A549 treated with Hydrocortisone at 1 μM for 4 hours (cell line): ENCODE data around the gene FAM174C. TPM values are rescaled to one million over a fixed set of nuclear protein-coding genes. Genes with fewer than 3 reads are reported as not detected.

Experiments used
- total RNA-seq: library from RNA; stranded (reverse); fragments of 200-300 nt; extraction: Qiagen RNA extraction; gene quantifications from 5 replicates; pipeline ENCODE4 v1.2.3, GENCODE V29; 2022

Gene FAM174C
- 44.2 to 95.1 TPM (median 77.5 TPM) in 5 replicates for total RNA-seq

GRCh38 chr19:1275260-1275975, at the start of gene FAM174C:
FAM174C (plus strand) TSS chr19:1275530; CDS start chr19:1275550, 20 bp downstream.

GRCh38 chr19:1237754-1238368, 37.5 kb upstream of the FAM174C start, which contains the start of gene CBARP:
CBARP (minus strand) TSS chr19:1238005; CDS start chr19:1236100, 1,905 bp downstream.

DNA sequence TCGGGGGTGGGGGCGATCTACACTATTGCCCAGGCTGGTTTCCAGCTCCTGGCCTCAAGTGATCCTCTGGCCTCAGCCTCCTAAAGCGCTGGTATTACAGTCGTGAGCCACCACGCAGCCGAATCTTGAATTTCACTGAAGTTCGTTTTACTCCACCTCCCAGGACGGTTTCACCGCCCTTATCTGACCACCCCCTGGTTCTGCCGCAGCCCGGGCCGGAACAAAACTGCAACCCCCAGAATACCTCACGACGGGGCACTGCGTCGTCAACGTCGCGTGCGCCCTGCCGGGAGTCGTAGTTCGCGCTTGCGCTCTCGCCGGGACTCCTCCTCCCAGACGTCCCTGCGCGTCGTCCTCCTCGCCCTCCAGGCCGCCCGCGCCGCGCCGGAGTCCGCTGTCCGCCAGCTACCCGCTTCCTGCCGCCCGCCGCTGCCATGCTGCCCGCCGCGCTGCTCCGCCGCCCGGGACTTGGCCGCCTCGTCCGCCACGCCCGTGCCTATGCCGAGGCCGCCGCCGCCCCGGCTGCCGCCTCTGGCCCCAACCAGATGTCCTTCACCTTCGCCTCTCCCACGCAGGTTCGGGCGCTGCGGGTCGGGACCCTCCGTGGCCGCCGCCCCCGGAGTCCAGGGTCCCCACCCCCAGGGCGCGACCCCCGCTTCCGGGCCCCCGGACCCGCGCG, 33.8 kb upstream of the FAM174C start, which contains the start of gene ATP5F1D:
Gene ATP5F1D, plus strand, starts transcription at position 335 of the 679 bp plus-strand sequence. Its CDS starts 100 bp downstream, at position 435.

DNA sequence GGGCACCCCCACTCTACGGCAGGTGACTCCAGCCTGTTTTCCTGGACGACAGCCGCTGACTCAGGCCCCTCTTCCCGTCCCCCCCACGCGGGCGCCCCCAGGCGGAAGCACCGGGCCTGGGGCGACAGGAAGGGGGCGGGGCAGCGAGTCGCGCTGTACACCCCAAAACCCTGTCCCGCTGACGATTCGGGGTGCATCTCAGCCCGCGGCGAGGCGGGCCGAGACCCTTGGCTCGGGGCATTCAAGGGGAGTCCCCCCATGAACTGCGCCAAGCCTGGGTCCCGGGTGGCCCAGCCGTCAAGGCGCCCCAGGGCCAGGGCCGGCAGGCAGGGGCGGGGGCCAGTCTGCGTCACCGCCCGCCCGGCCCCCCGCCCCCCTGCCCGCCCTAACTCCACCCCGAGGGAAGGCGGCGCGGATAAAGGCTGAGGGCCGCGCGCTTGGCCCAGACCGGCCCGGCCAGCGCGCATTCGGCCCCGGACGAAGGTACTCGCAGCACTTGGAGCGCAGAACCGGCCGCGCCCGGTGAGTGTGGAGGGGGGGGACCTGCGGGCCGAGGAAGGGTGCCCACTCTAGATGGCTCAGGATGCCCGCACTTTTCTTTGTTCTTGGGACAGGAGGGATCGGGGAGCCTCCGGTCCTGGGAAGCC, 27.1 kb upstream of the FAM174C start, which contains the start of gene MIDN:
Gene MIDN, plus strand, starts transcription at position 445 of the 647 bp plus-strand sequence. CDS start 1,714 bp downstream, outside the sequence.

DNA sequence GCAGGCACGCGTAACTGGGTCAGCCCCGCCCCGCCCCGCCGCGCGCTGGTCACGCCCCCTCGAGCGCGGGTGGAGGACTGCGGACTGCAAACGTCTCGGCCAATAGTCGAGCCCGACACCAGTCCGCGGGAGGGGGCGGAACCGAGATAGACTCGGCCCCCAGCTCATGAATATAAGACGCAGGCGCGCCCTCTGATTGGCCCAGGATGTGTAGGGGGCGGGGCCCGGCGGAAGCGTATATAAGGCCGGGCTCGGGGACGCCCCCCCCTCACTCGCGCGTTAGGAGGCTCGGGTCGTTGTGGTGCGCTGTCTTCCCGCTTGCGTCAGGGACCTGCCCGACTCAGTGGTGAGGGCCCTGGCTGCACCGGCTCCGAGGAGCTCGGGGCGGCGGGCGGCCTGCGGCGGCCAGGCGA, 6.3 kb upstream of the FAM174C start, which contains the start of gene CIRBP:
Gene CIRBP, plus strand, starts transcription at position 268 of the 413 bp plus-strand sequence. CDS start 1,602 bp downstream, outside the sequence.

GRCh38 chr19:1285737-1286360, 10.5 kb downstream of the FAM174C start, which contains the start of gene EFNA2:
EFNA2 (plus strand) TSS chr19:1285873; CDS start chr19:1286169, 296 bp downstream.

Other genes with a start within 250 kb of the FAM174C start
- gene CNN2, start 248.9 kb upstream of the FAM174C start, total RNA-seq: 70.3 to 98.3 TPM (median 87.8 TPM) in 5 replicates
- gene ABCA7, start 235.4 kb upstream of the FAM174C start, total RNA-seq: 12.7 to 19.5 TPM (median 15.0 TPM) in 5 replicates
- gene ARHGAP45, start 208.4 kb upstream of the FAM174C start, total RNA-seq: 3.2 to 4.9 TPM (median 4.7 TPM) in 5 replicates
- gene POLR2E, start 180.2 kb upstream of the FAM174C start, total RNA-seq: 189 to 252 TPM (median 230 TPM) in 5 replicates
- gene GPX4, start 171.5 kb upstream of the FAM174C start, total RNA-seq: 385 to 499 TPM (median 481 TPM) in 5 replicates
- 28.6 to 34.8 TPM (median 32.0 TPM) in 5 replicates for gene SBNO2, start 101.3 kb upstream of the FAM174C start, total RNA-seq
- gene STK11, start 69.8 kb upstream of the FAM174C start, total RNA-seq: 34.1 to 37.9 TPM (median 35.8 TPM) in 5 replicates
- 2.9 to 4.1 TPM (median 4.0 TPM) in 5 replicates for gene CBARP, start 37.5 kb upstream of the FAM174C start, total RNA-seq
- 73.6 to 182 TPM (median 168 TPM) in 5 replicates for gene ATP5F1D, start 33.8 kb upstream of the FAM174C start, total RNA-seq
- 48.0 to 55.8 TPM (median 51.1 TPM) in 5 replicates for gene MIDN, start 26.9 kb upstream of the FAM174C start, total RNA-seq
- gene CIRBP, start 6.2 kb upstream of the FAM174C start, total RNA-seq: 90.9 to 225 TPM (median 100 TPM) in 5 replicates
- gene EFNA2, start 10.3 kb downstream of the FAM174C start, total RNA-seq: 1.0 to 2.3 TPM (median 2.0 TPM) in 5 replicates
- gene NDUFS7, start 108.4 kb downstream of the FAM174C start, total RNA-seq: 67.0 to 76.3 TPM (median 74.3 TPM) in 5 replicates
- gene GAMT, start 126.0 kb downstream of the FAM174C start, total RNA-seq: 26.9 to 45.6 TPM (median 41.2 TPM) in 5 replicates
- gene DAZAP1, start 132.1 kb downstream of the FAM174C start, total RNA-seq: 81.0 to 103 TPM (median 96.2 TPM) in 5 replicates
- 1,250 to 2,075 TPM (median 1,916 TPM) in 5 replicates for gene RPS15, start 162.9 kb downstream of the FAM174C start, total RNA-seq
- 0.78 to 2.5 TPM (median 1.7 TPM) in 5 replicates for gene APC2, start 174.6 kb downstream of the FAM174C start, total RNA-seq
- gene C19orf25, start 203.7 kb downstream of the FAM174C start, total RNA-seq: 10.4 to 18.8 TPM (median 16.6 TPM) in 5 replicates
- 0.64 to 1.0 TPM (median 0.85 TPM) in 5 replicates for gene PCSK4, start 214.8 kb downstream of the FAM174C start, total RNA-seq
- 3.9 to 6.6 TPM (median 4.9 TPM) in 5 replicates for gene REEP6, start 215.7 kb downstream of the FAM174C start, total RNA-seq
- 3.4 to 4.2 TPM (median 3.5 TPM) in 5 replicates for gene ADAMTSL5, start 237.5 kb downstream of the FAM174C start, total RNA-seq
- gene PLK5, start 248.5 kb downstream of the FAM174C start, total RNA-seq: not detected in 5 replicates